CD4-positive, alpha-beta T cell (primary cell): Measurements from ENCODE around the gene OR2B6. TPM values are rescaled to one million over a fixed set of nuclear protein-coding genes. Genes with fewer than 3 reads are reported as not detected.

Experiments used
- ATAC-seq: fragments of 200-7000 bp; cut with Tn5 transposase; one replicate; pipeline ENCODE4 v1.10.0; 2022; ENCODE audit warnings: mild to moderate bottlenecking; ENCODE audit not compliant: poor library complexity
- CTCF ChIA-PET: fragments of 350-600 bp; sonication (Branson Sonifier 250); formaldehyde crosslinking; loops from one replicate; lab custom pipeline; 2021; ENCODE audit warnings: antibody characterized with exemption, inconsistent platforms; lab: Charles Lee
- POLR2A ChIA-PET: fragments of 350-600 bp; sonication (Branson Sonifier 250); formaldehyde crosslinking; loops from one replicate; lab custom pipeline; 2021; ENCODE audit warnings: antibody characterized with exemption, inconsistent platforms; lab: Charles Lee
- DNase-seq, 14 experiments: peaks; one replicate each; pipeline ENCODE4 v3.0.0-alpha.2; 2013 to 2020; ENCODE audit warnings: mixed read lengths in 2 of 14
- H3K27ac ChIP-seq, 2 donors: one replicate each; pipeline versions ENCODE4 v1.5.1 to v1.7.0; 2013; ENCODE audit warnings: low read length in 2 of 2, low read depth in 1 of 2, mild to moderate bottlenecking in 1 of 2
- H3K27me3 ChIP-seq, 2 experiments: 1 replicate in 1 of 2; 2 replicates in 1 of 2; pipeline versions ENCODE4 v1.6.1 to v1.7.0; 2013; ENCODE audit warnings: low read length in 2 of 2, control low read depth in 1 of 2, mild to moderate bottlenecking in 1 of 2, moderate library complexity in 1 of 2; ENCODE audit not compliant: insufficient read depth in 2 of 2, control insufficient read depth in 1 of 2
- H3K36me3 ChIP-seq: one replicate; pipeline ENCODE4 v1.6.1; 2013; ENCODE audit warnings: low read length, control low read depth; ENCODE audit not compliant: insufficient read depth
- H3K4me1 ChIP-seq: one replicate; pipeline ENCODE4 v1.6.1; 2013; ENCODE audit warnings: low read length, control low read depth; ENCODE audit not compliant: insufficient read depth
- H3K4me3 ChIP-seq: one replicate; pipeline ENCODE4 v1.5.1; 2013; ENCODE audit warnings: mild to moderate bottlenecking, low read length, moderate library complexity
- H3K9me3 ChIP-seq, 2 experiments: 1 replicate in 1 of 2; 2 replicates in 1 of 2; pipeline versions ENCODE4 v1.6.1 to v1.7.0; 2013; ENCODE audit warnings: low read length in 2 of 2, mild to moderate bottlenecking in 2 of 2, control low read depth in 1 of 2, moderate library complexity in 1 of 2; ENCODE audit not compliant: control insufficient read depth in 1 of 2, insufficient read depth in 1 of 2
- H3K27ac Mint-ChIP-seq: one replicate; pipeline ENCODE4 v1.8.0; 2020; ENCODE audit warnings: mixed read lengths
- H3K27me3 Mint-ChIP-seq: one replicate; pipeline ENCODE4 v1.8.0; 2021; ENCODE audit warnings: mixed read lengths
- H3K36me3 Mint-ChIP-seq: one replicate; pipeline ENCODE4 v1.8.0; 2021; ENCODE audit warnings: low read depth, mixed read lengths
- H3K4me1 Mint-ChIP-seq: one replicate; pipeline ENCODE4 v1.8.0; 2021; ENCODE audit warnings: low read depth, mixed read lengths
- H3K4me3 Mint-ChIP-seq: one replicate; pipeline ENCODE4 v1.8.0; 2020; ENCODE audit warnings: mild to moderate bottlenecking, mixed read lengths
- H3K9me3 Mint-ChIP-seq: one replicate; pipeline ENCODE4 v1.8.0; 2020; ENCODE audit warnings: mixed read lengths
- CTCF ChIP-seq: fragments of 200-600 bp; IDR thresholded peaks from one replicate; pipeline ENCODE4 v1.8.0; 2022; ENCODE audit warnings: antibody characterized with exemption, mild to moderate bottlenecking
- intact Hi-C, 2 experiments: fragments of 100-400 bp; cut with DNase I in 1 of 2; cut with micrococcal nuclease in 1 of 2; formaldehyde crosslinking; loops; one replicate each; pipeline versions ENCODE4 v1.15.1 to v1.9.0; 2023 to 2025; cut with DNase I, micrococcal nuclease
- total RNA-seq, 174 experiments: library from RNA in 2 of 174; stranded (reverse) in 2 of 174; gene quantifications; one replicate each; pipeline ENCODE4 v1.2.3 and lab custom pipeline; 2021 to 2026

The OR2B6 gene
- total RNA-seq, 2 experiments from 2014 or later: not detected

- Mint-ChIP-seq H3K27me3 (peaks cover 72% of the 10 kb centered on the region), H3K27ac (no peak overlapping the region), H3K4me3 (no peak overlapping the region), H3K36me3 (no peaks in the 10 kb centered on the region), H3K9me3 (peaks cover 8% of the 10 kb centered on the region), H3K4me1 (no peaks in the 10 kb centered on the region)
- ATAC-seq (no peak), DNase-seq (no peak)
- no peak for TF ChIP-seq CTCF
- intact Hi-C loops: no loop called here
- H3K27ac ChIP-seq: no peak overlapping the region
- no peaks in the 10 kb centered on the region for H3K4me1 ChIP-seq
- H3K27me3 ChIP-seq: peaks cover 2 to 7% of the 10 kb centered on the region in 2 experiments
- no peak overlapping the region for H3K4me3 ChIP-seq
- H3K9me3 ChIP-seq: peaks cover 0 to 6% of the 10 kb centered on the region in 2 experiments
- ChIA-PET CTCF (interaction anchor here (0.7 kb wide), 1 partner anchor 25 kb away, joined by 3 read pairs; no protein-coding TSS in a partner anchor), POLR2A (no interaction called here)
- H3K36me3 ChIP-seq: no peaks in the 10 kb centered on the region
Measured at GRCh38 chr6:27972750-27973149, 15.7 kb downstream of the OR2B6 start.

GRCh38 chr6:27977387-27977786 is 20.3 kb downstream of the OR2B6 start:
- H3K4me1 ChIP-seq: no peaks in the 10 kb centered on the region
- DNase-seq: no peak
- ATAC-seq: no peak
- no peak overlapping the region for H3K27ac Mint-ChIP-seq
- intact Hi-C loops: no loop called here
- H3K27ac ChIP-seq: no peak overlapping the region
- no peak for TF ChIP-seq CTCF
- H3K9me3 ChIP-seq: no peaks in the 10 kb centered on the region
- H3K4me1 Mint-ChIP-seq: no peaks in the 10 kb centered on the region
- CTCF ChIA-PET: no interaction called here
- H3K36me3 ChIP-seq: no peaks in the 10 kb centered on the region
- POLR2A ChIA-PET: no interaction called here
- H3K4me3 ChIP-seq: no peak overlapping the region
- no peaks in the 10 kb centered on the region for H3K9me3 Mint-ChIP-seq
- no peaks in the 10 kb centered on the region for H3K36me3 Mint-ChIP-seq
- peaks cover 4 to 7% of the 10 kb centered on the region in 2 experiments for H3K27me3 ChIP-seq
- H3K4me3 Mint-ChIP-seq: no peak overlapping the region
- H3K27me3 Mint-ChIP-seq: peaks cover 59% of the 10 kb centered on the region

GRCh38 chr6:27978705-27979104 is 21.7 kb downstream of the OR2B6 start:
- no peaks in the 10 kb centered on the region for H3K9me3 ChIP-seq
- Mint-ChIP-seq H3K27me3 (peaks cover 66% of the 10 kb centered on the region), H3K9me3 (no peaks in the 10 kb centered on the region), H3K4me1 (no peaks in the 10 kb centered on the region), H3K27ac (no peak overlapping the region), H3K36me3 (no peaks in the 10 kb centered on the region), H3K4me3 (no peak overlapping the region)
- no peak overlapping the region for H3K27ac ChIP-seq
- intact Hi-C loops: no loop called here
- ATAC-seq (no peak), DNase-seq (no peak)
- ChIA-PET CTCF (interaction anchor here (0.6 kb wide), 1 partner anchor 256 kb away, joined by 3 read pairs; no protein-coding TSS in a partner anchor), POLR2A (no interaction called here)
- peaks cover 4 to 11% of the 10 kb centered on the region in 2 experiments for H3K27me3 ChIP-seq
- no peak overlapping the region for H3K4me3 ChIP-seq
- no peaks in the 10 kb centered on the region for H3K4me1 ChIP-seq
- no peaks in the 10 kb centered on the region for H3K36me3 ChIP-seq
- TF ChIP-seq CTCF: no peak
